Neural cell (in vitro differentiated cells): Measurements from ENCODE around the gene C6orf141. TPM values are rescaled to one million over a fixed set of nuclear protein-coding genes. Genes with fewer than 3 reads are reported as not detected.

ENCODE experiments used
- H2AFZ ChIP-seq: fragments of 200-600, 300-800 bp; sonication (generic), shearing (Covaris generic); 2 replicates; pipeline ENCODE4 v1.6.0; 2014; ENCODE audit warnings: low read depth, mild to moderate bottlenecking, antibody characterized with exemption, low read length, moderate library complexity
- H3F3A ChIP-seq: fragments of 200-600 bp; shearing (Covaris generic); 2 replicates; pipeline ENCODE4 v1.6.1; 2016; ENCODE audit warnings: mild to moderate bottlenecking, moderate library complexity, mixed read lengths, antibody characterized with exemption, low read length; ENCODE audit not compliant: insufficient read depth, poor library complexity, severe bottlenecking
- H3K27ac ChIP-seq: fragments of 200-600, 300-800 bp; sonication (generic), shearing (Covaris generic); 2 replicates; pipeline ENCODE4 v1.5.1; 2014; ENCODE audit warnings: mild to moderate bottlenecking, low read length, moderate library complexity
- H3K27me3 ChIP-seq: fragments of 300-800, 200-600 bp; sonication (generic), shearing (Covaris generic); 2 replicates; pipeline ENCODE4 v1.6.0; 2014; ENCODE audit warnings: mild to moderate bottlenecking, low read depth, low read length, moderate library complexity; ENCODE audit not compliant: insufficient read depth
- H3K36me3 ChIP-seq: fragments of 300-800, 200-600 bp; sonication (generic), shearing (Covaris generic); 2 replicates; pipeline ENCODE4 v1.5.1; 2014; ENCODE audit warnings: mild to moderate bottlenecking, antibody characterized with exemption, low read length, moderate library complexity; ENCODE audit not compliant: insufficient read depth
- H3K4me2 ChIP-seq: fragments of 300-800, 200-600 bp; sonication (generic), shearing (Covaris generic); 2 replicates; pipeline ENCODE4 v1.6.0; 2014; ENCODE audit warnings: mild to moderate bottlenecking, low read length
- H3K4me3 ChIP-seq: fragments of 300-800, 200-600 bp; sonication (generic), shearing (Covaris generic); 2 replicates; pipeline ENCODE4 v1.5.1; 2014; ENCODE audit warnings: mild to moderate bottlenecking, low read length, moderate library complexity
- H3K79me2 ChIP-seq: fragments of 200-600 bp; shearing (Covaris generic); replicated peaks from 2 replicates; pipeline ENCODE4 v1.6.0; 2014; ENCODE audit warnings: mild to moderate bottlenecking, low read length, moderate library complexity; ENCODE audit not compliant: insufficient read depth
- H3K9ac ChIP-seq: fragments of 300-800, 200-600 bp; sonication (generic), shearing (Covaris generic); 2 replicates; pipeline ENCODE4 v1.6.1; 2016; ENCODE audit warnings: mild to moderate bottlenecking, low read length, mixed read lengths
- H3K9me2 ChIP-seq: fragments of 200-600 bp; shearing (Covaris generic); 2 replicates; pipeline ENCODE4 v1.6.1; 2016; ENCODE audit warnings: mild to moderate bottlenecking, low read length, mixed read lengths; ENCODE audit not compliant: insufficient read depth
- H3K9me3 ChIP-seq: fragments of 200-600, 300-800 bp; sonication (generic), shearing (Covaris generic); 2 replicates; pipeline ENCODE4 v1.6.1; 2016; ENCODE audit warnings: mild to moderate bottlenecking, mixed run types, low read length, moderate library complexity, mixed read lengths
- H4K20me1 ChIP-seq: fragments of 200-600 bp; shearing (Covaris generic); 2 replicates; pipeline ENCODE4 v1.6.1; 2016; ENCODE audit warnings: mild to moderate bottlenecking, mixed run types; ENCODE audit not compliant: insufficient read depth
- EP300 ChIP-seq: fragments of 450-650 bp; conservative IDR thresholded peaks from 2 replicates; pipeline ENCODE4 v1.6.1; 2014; ENCODE audit warnings: antibody characterized with exemption, mild to moderate bottlenecking, moderate library complexity; ENCODE audit not compliant: poor library complexity, severe bottlenecking
- EZH2 ChIP-seq: fragments of 200-600, 300-800 bp; shearing (Covaris generic), sonication (generic); IDR thresholded peaks from 2 replicates; pipeline ENCODE4 v1.6.1; 2014; ENCODE audit warnings: antibody characterized with exemption, low read length, borderline replicate concordance, mild to moderate bottlenecking; ENCODE audit not compliant: insufficient read depth, poor library complexity, severe bottlenecking
- MXI1 ChIP-seq: fragments of 450-650 bp; conservative IDR thresholded peaks from 2 replicates; pipeline ENCODE4 v1.6.1; 2014; ENCODE audit warnings: antibody characterized with exemption, mild to moderate bottlenecking; ENCODE audit not compliant: poor library complexity, severe bottlenecking
- POLR2AphosphoS5 ChIP-seq: IDR thresholded peaks from 2 replicates; pipeline ENCODE4 v1.6.1; 2012
- RAD21 ChIP-seq: fragments of 450-650 bp; conservative IDR thresholded peaks from 2 replicates; pipeline ENCODE4 v1.6.1; 2014; ENCODE audit warnings: antibody characterized with exemption, mild to moderate bottlenecking, moderate library complexity
- SMC3 ChIP-seq: fragments of 450-650 bp; conservative IDR thresholded peaks from 2 replicates; pipeline ENCODE4 v1.6.1; 2014; ENCODE audit warnings: antibody characterized with exemption, mild to moderate bottlenecking, moderate library complexity; ENCODE audit not compliant: poor library complexity
- TAF1 ChIP-seq: IDR thresholded peaks from 2 replicates; pipeline ENCODE4 v1.6.1; 2012; ENCODE audit warnings: low read depth
- polyA plus RNA-seq: library from polyadenylated mRNA; depleted of rRNA; stranded (reverse); fragments of >200 nt; gene quantifications from 2 replicates; pipeline ENCODE4 v1.2.3, GENCODE V29; 2014
- TF ChIP-seq, protein P1 (sequence below): fragments of 450-650 bp; IDR thresholded peaks from 2 replicates; pipeline ENCODE4 v1.5.1; 2014; ENCODE audit warnings: antibody characterized with exemption, mild to moderate bottlenecking, moderate library complexity; ENCODE audit not compliant: poor library complexity, severe bottlenecking
- TF ChIP-seq, protein P2 (sequence below): IDR thresholded peaks from 2 replicates; pipeline ENCODE4 v1.6.1; 2012; ENCODE audit warnings: borderline replicate concordance

Gene C6orf141
- polyA plus RNA-seq, 1 donor from 2014 or later: not detected

DNA sequence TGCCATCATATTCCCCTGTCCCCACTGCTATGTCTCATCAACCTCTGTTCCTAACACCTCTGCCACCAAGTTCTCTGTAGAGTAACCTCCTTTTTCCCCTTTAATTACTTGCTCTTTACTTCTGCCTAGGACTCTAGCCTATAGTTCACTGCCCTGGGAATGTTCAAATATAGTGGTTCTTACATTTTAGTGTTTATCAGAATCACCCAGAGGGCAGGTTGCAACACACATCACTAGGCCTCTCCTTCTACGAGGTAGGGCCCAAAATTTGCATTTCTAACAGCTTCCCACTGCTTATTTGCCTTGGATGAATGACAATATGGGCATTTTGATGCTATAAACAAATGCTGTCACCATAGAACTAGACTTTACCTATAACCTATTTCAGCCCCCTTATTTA, 23.1 kb upstream of the C6orf141 start:
- Histone ChIP-seq H3K4me3 (no peak overlapping the region), H3K9me3 (no peaks in the 10 kb centered on the region), H3K27me3 (no peaks in the 10 kb centered on the region), H3K27ac (no peak overlapping the region), H3K4me2 (no peak overlapping the region), H3K79me2 (no peaks in the 10 kb centered on the region), H4K20me1 (no peaks in the 10 kb centered on the region), H3K9me2 (no peaks in the 10 kb centered on the region), H3K36me3 (no peaks in the 10 kb centered on the region), H3K9ac (no peak overlapping the region), H2AFZ (no peak overlapping the region), H3F3A (no peaks in the 10 kb centered on the region)
- TF ChIP-seq TAF1 (no peak), EP300 (no peak), MXI1 (no peak), SMC3 (no peak)
- TF ChIP-seq, protein P1, sequence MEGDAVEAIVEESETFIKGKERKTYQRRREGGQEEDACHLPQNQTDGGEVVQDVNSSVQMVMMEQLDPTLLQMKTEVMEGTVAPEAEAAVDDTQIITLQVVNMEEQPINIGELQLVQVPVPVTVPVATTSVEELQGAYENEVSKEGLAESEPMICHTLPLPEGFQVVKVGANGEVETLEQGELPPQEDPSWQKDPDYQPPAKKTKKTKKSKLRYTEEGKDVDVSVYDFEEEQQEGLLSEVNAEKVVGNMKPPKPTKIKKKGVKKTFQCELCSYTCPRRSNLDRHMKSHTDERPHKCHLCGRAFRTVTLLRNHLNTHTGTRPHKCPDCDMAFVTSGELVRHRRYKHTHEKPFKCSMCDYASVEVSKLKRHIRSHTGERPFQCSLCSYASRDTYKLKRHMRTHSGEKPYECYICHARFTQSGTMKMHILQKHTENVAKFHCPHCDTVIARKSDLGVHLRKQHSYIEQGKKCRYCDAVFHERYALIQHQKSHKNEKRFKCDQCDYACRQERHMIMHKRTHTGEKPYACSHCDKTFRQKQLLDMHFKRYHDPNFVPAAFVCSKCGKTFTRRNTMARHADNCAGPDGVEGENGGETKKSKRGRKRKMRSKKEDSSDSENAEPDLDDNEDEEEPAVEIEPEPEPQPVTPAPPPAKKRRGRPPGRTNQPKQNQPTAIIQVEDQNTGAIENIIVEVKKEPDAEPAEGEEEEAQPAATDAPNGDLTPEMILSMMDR: no peak
- TF ChIP-seq, protein P2, sequence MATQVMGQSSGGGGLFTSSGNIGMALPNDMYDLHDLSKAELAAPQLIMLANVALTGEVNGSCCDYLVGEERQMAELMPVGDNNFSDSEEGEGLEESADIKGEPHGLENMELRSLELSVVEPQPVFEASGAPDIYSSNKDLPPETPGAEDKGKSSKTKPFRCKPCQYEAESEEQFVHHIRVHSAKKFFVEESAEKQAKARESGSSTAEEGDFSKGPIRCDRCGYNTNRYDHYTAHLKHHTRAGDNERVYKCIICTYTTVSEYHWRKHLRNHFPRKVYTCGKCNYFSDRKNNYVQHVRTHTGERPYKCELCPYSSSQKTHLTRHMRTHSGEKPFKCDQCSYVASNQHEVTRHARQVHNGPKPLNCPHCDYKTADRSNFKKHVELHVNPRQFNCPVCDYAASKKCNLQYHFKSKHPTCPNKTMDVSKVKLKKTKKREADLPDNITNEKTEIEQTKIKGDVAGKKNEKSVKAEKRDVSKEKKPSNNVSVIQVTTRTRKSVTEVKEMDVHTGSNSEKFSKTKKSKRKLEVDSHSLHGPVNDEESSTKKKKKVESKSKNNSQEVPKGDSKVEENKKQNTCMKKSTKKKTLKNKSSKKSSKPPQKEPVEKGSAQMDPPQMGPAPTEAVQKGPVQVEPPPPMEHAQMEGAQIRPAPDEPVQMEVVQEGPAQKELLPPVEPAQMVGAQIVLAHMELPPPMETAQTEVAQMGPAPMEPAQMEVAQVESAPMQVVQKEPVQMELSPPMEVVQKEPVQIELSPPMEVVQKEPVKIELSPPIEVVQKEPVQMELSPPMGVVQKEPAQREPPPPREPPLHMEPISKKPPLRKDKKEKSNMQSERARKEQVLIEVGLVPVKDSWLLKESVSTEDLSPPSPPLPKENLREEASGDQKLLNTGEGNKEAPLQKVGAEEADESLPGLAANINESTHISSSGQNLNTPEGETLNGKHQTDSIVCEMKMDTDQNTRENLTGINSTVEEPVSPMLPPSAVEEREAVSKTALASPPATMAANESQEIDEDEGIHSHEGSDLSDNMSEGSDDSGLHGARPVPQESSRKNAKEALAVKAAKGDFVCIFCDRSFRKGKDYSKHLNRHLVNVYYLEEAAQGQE: no peak

DNA sequence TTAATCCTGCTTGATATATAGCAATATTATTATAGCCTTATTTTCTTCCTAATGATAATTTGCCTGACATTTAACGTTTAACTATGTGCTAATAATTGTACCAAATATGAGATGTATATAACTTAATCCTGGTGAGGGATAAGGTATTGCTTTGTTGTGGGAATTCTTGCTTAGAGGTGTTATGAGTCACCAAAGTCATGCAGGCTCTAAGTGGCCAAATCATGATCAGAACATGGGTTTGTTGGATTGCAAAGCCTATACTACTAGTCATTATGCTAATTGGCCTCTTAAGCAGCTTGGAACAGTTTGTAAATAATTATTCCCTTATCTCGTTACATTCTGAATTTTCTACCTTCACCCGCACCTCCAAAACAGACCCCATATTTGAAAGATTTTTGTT, 21.9 kb upstream of the C6orf141 start:
- Histone ChIP-seq H3F3A (no peaks in the 10 kb centered on the region), H4K20me1 (no peaks in the 10 kb centered on the region), H3K4me3 (no peak overlapping the region), H3K27ac (no peak overlapping the region), H3K9ac (no peak overlapping the region), H3K36me3 (no peaks in the 10 kb centered on the region), H3K79me2 (no peaks in the 10 kb centered on the region), H3K9me2 (no peaks in the 10 kb centered on the region), H3K4me2 (no peak overlapping the region), H2AFZ (no peak overlapping the region), H3K27me3 (no peaks in the 10 kb centered on the region), H3K9me3 (no peaks in the 10 kb centered on the region)
- no peak for TF ChIP-seq RAD21

DNA sequence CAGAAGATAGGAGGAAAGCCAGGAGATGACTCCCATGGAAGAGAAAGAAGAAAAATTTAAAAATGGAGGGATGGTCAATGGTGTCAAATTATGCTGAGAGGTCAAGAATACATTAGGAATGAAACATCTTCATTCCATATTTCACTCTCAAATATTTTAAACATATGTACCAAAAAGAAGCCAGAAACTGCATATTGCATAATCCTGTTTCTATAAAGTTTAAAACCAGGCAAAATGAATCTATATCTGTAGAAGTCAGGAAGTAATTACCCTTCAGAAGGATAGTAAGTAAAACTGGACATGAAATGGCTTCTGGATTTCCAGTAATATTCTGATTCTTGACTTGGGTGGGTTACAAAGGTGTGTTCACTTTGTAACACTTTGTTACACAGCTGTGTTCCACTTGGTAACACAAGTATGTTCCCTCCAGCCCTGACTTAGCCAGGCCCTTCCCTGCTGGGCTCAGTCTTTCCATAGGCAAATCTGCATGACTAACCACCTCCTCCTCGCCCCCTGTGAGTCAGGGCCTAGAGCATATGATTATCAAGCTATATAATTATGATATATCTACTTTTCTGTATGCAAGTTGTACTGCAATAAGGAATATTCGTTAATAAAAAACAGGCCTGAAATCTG, 20.2 kb upstream of the C6orf141 start:
- no peak for TF ChIP-seq EZH2
- no peak for TF ChIP-seq TAF1
- no peak for TF ChIP-seq MXI1
- no peak for TF ChIP-seq RAD21
- TF ChIP-seq POLR2AphosphoS5: no peak
- TF ChIP-seq, protein P1: no peak
- TF ChIP-seq EP300: no peak
- TF ChIP-seq SMC3: no peak
- TF ChIP-seq, protein P2: no peak
- H2AFZ ChIP-seq: no peak overlapping the region
- no peaks in the 10 kb centered on the region for H3K36me3 ChIP-seq
- no peak overlapping the region for H3K4me3 ChIP-seq
- H3F3A ChIP-seq: no peaks in the 10 kb centered on the region
- no peaks in the 10 kb centered on the region for H3K9me3 ChIP-seq
- H3K79me2 ChIP-seq: no peaks in the 10 kb centered on the region
- H3K27ac ChIP-seq: no peak overlapping the region
- no peaks in the 10 kb centered on the region for H3K9me2 ChIP-seq
- no peaks in the 10 kb centered on the region for H4K20me1 ChIP-seq
- H3K27me3 ChIP-seq: no peaks in the 10 kb centered on the region
- H3K4me2 ChIP-seq: no peak overlapping the region
- H3K9ac ChIP-seq: no peak overlapping the region
